NCI-H345 treated with DMSO at 0.1 percent for 48 hours (cell line): ENCODE measurements around the gene IQSEC1.

Experiments
- DNase-seq: peaks from one replicate; lab custom pipeline; 2025; ENCODE audit not compliant: unreplicated experiment; lab: John Stamatoyannopoulos, UW

The IQSEC1 gene

DNA sequence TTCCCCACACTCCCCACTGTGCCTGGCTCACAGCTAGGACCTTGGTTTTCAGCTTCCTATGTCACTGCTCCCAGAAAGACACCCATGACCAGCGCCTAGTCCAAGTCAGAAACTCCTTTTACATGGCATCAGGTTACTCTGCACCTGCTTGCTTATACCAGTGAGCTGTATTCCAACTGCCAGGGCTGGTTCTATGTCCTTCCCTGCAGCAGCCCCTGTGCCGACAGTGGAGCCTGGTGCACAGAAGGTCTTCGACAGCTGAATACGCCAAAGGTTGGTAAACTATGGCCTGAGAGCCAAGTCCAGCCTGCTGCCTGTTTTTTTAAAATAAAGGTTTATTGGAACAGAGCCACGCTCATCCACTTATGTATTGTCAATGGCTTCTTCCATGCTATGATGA is 102.5 kb downstream of the IQSEC1 start:
- peak; percentile 68 for DNase-seq

DNA sequence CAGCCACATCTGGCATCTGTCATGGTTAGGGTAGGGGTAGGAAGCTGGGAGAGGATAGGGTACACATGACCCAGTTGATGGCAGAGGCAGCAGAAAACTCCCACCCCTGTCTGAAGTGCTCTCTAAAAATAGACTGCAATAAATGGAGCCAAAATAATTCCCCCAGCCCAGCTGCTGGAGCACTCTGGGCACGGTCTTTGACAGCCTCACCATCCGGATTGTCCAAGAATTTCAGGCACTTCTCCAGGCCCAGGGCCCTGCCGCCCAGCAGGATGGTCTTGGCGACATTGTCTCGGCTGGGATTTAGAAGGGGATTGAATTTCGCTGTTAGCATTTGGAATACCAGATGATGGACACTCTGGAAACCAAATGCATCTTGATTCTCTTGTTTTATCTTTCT is 103.7 kb downstream of the IQSEC1 start:
- DNase-seq = no peak

DNA sequence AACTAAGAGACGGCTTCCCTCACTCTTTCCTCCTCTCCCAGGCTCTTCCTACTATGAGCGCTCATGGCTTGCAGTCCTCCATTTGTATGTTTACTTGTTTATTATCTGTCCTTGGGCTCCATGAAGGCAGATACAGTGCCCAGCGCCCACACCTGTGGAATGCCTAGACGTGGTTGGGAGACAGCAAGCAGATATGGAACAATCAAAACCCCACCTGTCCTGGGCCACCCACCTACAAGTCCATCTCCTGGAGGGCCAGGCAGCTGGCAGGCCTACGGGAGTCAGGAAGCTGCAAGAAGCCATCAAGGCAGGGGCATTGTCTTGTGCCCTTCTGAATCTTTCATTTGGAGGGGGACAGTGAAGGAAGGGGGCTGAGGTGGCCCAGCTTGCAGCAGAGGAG is 104.7 kb downstream of the IQSEC1 start:
- DNase-seq = no peak

DNA sequence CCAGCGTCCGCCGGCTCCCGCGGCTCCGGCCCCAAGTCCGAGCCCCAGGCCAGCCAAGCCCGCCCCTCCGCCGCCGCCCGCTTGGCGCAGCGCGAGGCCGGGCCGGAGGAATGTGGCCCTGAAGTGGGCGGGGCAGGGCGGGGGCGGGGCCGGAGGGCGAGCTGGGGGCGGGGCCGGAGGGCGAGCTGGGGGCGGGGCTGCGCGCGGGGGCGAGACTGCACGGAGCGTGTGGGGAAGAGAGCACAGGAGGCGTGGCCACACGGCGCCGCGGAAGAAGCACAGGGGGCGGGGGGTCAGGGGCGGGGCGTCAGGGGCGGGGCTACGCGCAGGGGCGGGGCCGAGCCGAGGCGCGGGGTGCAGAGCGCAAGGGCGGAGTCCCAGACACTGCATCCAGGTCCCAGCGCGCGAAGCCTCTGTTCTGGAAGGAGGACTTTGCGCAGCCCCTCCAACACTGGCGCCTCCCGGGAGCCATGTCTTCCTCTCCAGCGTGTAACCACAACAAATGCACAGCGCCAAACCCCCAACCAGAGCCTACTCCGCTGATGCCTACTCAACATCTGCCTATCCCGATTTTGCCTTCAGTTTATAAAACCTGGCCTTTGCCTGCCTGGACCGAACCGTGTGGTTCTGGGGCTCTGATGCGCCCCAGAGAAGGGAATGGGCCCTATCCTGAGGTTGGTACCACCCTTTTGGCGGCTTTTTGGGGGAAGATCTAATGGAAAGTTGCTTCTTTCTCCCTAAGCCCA is 105.5 kb downstream of the IQSEC1 start:
- no peak for DNase-seq

DNA sequence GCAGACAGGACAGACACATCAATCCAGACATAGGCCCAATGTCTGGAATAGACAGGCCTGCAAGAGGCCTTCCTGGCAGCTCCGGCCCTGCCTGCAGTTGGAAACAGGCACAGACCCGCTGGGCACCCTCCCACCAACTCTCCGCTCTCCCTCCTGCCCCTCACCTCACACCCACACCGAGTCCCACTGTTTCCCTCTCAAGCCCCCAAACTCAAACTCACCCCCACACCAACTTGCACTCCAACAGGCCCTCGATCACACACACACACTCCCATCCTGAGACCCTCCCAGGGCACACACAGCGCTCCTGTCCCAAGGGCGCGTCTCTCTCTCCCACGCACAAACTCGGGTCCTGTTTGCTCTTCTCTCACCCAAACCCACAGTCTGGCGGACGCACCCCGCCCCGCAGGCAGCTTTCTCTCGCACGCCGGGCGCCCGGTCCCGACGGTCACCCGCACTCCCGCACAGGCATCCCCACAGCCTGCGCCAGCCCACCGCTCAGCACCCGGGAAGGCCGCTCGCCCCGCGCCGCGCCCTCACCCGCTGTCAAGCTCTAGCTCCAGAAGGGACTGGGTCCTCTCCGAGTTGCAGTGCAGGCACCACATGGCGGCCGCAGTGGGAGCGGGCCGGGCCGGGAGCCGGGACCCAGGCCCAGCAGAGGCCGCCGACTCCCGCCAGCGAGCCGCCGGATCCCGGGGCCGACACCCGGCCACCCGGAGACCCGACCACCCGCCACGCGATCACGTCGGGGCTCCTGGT is 106.2 kb downstream of the IQSEC1 start:
- DNase-seq = no peak

DNA sequence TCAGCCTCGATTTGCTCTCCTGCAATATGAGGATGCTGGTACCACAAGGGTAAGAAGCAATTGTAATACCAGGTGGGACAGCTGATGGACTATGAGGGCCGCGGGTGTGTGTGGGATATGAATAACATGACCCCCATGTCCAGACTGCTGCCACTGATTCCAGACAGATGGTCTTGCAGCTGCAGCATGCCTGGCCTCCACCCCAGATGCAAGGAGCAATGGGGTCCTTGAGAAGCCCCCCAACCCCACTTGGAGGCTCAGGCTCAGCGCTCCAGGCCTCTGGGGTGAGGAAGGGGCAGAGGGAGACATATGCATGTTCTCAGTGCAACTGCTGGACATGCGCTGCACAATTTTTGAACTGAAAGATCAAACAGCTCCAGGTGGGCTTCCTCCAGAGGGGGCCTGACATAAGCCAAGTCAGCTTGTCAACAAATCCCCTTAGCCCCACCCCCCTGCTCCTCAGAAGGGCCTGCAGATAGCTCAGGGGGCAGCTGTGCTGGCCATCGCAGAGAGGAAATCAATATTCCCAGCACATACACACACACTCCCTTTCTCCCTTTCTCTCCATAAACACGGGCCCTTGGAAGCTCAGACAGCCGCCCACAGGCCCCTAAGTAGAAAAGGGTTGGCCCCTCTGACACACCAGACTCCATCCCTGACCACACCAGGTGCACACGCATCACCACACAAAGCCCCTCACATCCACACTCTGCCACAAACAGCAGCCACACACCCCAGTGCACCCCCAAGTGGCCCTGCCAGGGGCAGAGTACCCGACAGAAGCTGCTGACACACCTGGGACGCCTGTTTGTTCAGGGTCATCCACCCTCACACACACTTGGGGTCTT is 107.0 kb downstream of the IQSEC1 start:
- no peak for DNase-seq

DNA sequence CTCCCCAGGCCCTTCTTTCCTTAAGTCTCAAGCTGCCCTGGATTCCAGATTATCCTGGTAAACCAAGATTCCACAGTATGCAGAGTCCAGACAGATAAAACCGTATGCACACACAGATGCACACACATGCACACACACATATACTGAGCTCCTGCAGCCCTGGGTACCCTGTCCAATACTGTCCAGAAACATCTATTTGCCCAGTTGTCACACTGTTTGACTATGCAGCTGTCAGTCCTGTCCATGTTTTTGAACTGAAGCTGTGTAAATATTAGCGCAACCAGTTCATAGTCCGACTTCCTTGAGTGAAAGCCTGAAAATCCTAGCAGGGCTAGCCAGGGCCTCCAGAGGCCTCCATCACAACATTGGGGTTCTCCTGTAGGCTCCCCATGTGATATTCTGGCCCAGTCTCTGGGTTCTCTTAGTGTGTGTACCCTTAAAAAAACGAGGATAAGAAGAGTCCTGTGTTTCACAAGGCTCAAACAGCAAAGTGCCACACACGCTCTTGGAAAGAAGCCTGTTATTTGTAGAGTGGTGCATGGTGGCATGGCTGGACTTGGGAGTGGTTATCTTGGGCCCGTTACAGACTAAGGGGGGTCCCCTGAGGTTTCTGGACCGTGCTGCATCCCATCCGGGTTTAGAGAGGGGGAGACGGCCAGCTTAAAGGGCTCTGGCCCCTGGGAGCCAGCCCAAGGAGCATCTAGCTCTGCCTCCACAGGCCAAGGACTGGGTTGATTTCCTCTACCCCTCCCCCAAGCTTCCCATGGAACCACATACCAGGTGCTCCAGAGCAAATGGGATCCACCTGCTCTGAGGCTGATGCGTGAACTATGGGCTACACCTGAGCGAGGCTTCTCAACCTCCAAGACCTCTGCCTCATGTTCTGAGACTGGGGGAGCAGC is 108.3 kb downstream of the IQSEC1 start:
- DNase-seq = no peak

DNA sequence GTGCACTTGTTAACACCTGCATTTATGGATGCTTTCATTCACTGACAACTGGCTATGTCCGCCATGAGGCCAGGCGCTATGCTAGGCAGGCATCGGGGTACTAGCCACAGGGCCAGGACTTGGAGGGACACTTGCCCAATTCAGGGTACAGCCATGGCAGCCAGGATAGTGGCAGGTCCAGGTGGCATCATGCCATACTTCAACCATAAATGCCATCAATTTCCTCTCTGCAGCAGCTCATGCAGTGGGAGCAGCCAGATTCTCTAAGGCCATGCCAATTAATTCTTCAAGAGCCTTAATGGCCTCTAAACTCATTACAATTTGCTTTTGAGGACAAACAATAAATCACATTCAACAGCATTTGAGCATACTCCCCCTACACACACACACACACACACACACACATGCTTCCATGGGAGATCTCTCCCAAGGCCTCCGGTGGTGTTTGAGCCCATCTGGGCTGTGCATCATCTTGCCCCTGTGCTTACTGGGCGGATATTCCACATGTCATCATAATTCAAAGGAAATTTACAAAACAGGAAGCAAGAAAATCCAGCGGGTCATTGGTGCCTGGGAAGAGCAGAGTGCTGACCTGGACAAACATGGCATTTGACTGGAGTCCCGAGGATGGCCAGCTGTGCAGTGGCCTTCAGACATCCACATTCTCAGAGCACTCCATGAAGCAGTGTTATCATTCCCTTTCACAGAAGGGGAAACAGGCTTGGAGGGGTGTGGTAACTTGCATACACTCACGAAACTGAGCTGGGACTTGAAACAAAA is 109.1 kb downstream of the IQSEC1 start:
- DNase-seq = no peak

DNA sequence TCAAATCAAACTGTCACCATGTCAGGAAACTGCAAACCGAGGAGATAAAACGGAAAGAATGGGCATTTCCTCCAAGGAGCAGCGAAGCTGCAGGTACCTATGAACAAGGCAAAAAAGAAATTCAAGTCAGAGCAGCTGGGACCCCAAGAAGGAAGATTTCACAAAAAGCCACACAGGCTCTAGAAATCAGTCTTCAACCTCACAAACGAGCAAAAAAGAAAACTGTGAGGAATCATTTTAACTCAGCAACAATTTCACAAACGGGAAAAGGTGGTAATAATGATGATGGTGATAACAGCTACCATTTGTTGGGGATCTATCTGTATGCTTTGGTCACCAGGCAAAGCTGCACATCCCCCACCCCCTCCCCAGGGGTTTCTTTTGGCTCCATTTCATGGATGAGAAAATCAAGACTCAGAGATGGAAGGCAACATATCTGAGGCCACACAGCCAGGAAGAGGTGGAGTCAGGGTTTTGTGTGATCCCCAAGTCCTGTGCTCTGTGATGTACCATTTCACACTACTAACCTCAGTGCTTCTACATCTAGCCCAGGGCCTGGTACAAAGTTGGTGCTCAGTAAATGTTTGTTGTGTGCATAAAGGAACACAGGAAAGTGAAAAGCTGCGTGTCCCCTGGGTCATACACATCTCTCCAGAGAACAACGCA is 109.9 kb downstream of the IQSEC1 start:
- no peak for DNase-seq

DNA sequence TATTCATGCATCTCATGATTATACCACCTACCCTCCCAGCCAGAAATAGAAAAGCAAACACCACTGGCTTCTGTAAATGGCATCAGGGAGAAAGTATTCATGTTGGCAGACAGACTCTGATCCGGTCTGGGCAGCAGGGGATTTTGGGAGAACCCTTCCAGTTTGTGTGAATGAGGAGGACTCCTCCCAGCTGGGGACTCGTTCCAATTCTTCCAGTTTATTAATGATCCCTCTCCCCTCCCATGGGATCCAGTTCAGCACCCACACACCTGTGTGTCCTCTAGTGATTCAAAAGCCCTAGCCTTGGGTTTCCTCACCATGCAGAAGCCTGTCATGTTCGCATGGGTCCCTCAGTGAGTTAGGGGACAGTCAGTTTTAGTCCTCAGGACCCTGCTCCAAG is 110.9 kb downstream of the IQSEC1 start:
- DNase-seq = no peak

DNA sequence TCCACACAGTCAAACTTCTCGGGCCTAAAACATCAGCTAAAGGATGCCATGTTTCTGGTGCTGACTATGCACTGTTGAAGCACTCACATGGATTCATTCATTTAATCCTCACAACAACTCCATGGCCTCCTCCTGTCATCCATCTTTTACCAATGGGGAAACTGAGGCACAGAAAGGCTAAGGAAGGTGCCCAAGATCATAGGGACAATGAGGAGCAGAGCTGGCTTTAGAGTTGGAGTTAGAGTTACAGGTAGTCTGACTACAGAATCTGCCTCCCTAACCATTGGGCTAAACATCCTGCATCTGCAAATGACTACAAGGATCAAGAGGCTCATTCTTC is 111.6 kb downstream of the IQSEC1 start:
- no peak for DNase-seq

DNA sequence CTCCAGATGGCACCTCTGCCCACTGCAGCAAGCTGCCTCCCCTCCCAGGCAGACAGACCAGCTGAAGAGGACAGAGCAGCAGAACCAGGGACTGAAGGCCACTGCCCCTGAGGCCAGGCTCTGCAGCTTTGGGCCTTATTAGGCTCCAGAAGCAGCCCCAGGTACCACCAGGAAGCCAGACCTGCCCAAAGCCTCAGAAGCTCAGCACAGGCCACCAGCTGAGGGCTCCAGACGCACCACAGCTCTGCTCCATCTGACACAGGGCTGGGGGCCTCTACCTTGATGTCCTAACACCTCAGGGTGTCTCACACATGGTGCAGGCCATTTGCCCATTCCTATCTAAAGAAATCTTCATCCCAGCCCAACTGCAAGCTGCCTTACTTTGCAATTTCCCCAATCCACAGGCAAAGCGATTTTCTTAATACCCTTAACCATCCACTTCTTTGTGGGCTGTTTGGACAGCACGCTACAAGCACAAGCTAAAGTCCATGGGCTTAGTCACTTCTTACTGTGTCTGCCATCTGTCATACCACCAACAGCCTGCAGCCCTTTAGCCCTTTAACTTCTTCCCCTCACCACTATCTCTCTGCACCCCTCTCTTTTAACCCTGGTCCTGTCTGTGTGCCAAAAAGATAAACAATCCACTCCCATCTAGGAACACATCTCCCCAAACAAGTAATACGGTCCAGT is 112.1 kb downstream of the IQSEC1 start:
- no peak for DNase-seq

DNA sequence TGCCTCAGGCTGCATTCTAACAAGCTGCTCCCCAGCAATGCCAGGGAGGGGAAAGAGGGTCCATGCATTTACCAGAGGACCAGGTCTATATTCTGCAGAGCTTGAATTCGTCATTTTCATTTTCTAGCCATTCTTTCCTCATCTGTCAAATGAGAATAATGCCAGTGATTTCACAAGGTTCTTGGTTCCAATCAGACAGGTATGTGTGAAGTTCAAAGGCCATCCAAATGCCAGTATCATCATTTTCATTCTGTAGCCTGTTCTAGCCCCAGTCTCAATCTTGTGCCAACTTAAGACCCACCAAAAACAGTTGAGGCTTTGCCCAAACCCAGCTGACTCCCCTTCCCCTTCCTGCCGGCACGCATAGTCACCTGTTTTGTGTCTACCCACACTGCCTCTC is 112.7 kb downstream of the IQSEC1 start:
- no peak for DNase-seq

DNA sequence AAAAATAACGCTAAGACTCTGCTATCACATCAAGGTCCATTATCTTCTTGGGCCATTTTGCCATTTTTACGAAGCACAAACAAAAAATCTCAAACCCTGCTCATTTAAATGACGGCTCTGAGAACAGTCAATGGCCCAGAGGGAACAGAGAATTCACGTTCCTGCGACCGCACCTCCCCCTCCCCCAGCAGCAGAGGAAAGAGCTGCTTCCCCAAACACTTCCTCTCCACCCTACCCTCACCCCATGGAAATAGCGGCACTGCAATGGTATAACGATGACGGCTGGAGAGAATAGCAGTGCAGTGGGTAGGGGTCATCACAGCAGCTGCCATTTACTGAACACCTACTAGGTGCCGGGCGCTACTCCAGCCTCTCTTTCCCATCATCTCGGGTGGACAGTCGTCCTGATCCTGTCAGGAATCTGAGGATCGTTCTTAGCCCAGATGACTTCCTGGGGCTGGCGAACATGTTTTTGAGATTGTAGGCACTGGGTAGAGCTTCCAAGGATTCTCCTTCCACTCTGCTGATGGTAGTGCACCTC is 113.3 kb downstream of the IQSEC1 start:
- DNase-seq = no peak

DNA sequence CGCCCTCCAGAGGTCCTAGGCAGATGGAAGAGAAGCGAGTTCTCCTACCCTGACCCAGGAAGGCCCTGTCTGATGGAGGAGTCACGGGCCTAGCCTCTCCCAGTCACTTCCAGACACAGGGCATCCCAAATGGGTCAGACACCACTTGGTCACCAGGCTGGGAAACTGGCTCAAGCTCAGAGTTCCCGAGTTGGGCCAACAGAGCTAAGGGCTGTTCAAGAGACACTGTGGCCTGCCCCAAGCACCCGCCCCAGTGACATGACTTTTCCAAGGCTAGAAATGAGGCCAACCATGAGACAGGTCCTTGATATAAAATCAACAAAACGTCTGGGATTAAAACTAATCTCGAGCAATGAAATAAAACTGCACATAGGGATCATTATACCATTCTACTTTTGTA is 113.8 kb downstream of the IQSEC1 start:
- DNase-seq = no peak

DNA sequence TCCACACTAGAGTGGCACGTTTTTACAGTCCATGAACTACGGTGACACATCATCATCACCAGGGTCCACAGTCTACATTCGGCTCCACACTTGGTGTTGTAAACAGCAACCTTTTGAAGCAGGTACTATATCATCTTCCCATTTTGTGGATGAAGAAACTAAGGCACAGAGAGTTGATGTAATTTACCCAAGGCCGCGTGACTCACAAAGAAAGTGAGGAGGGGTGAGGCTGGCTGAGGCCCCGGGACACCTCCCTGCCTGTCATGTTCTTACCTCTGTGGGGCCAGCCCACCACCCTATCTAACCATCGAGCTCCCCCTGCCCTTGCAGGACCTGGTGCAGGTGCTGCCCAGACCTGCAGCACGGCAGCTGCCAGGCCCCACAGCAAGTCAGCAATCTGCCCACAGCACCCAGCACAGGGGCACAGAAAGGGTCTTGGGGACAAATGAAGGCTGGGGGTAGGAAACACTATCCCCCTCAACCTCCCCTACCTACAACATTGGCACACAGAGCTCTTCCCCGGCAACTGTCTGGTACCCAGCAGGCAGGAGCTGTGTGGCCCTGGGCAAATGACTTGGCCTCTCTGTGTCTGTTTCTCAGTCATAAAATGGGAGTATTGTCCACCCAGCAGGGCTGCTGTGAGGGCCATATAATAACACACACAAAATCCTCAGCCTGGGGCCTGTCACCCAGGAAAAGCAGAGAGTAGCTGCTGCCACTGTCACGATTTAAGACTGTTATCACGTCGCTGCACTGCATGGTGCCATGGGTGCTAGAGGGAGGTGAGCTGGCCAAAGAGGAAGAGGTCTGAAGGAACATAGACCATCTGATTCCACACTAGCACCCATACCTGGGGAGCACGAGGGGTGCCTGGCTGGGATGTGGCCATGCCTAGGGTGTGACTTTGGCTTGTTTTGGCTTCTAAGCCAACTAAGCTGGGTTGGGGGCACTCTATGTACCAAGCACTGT is 115.1 kb downstream of the IQSEC1 start:
- no peak for DNase-seq

DNA sequence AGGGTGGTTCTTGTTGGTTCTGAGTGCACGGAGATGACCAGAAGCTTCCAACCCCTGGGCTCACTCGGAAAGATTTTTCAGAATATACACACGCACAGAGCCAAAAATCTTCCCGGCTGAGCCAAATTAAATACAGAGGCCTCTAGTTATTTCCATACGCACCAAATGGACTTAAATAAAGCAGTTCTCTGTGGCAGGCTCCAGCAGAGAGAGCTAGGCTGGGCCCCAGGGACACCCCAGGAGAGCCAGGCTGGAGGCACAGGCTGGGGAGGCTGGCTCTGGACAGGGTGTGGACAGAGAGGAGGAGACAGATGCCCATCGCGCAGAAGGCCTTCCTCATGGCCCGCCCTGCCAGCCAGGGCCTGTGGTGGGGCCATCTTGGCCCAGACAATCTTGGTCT is 115.9 kb downstream of the IQSEC1 start:
- no peak for DNase-seq

DNA sequence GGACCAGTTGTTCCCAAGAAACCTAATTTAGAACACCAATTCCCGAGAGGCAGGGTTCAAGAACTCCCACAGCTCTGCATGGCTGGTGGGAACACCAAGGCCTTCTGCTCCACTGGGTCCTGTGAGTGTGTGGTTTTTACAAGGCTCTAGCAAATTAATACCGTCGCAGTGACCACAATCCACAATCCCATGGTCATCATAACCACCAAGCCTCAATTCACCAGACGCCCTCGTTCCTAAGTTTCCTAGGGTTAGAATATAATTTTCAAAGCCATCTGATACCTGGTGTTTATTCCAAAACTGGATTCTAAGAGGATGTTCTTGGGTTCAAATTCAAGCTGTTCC is 116.9 kb downstream of the IQSEC1 start:
- DNase-seq = no peak
